ENCODE measurements around the gene CDH1. TPM values are rescaled to one million over a fixed set of nuclear protein-coding genes. Genes with fewer than 3 reads are reported as not detected.
A peak's percentile ranks its signal among the peaks of the same experiment; 100 is the strongest.

Gene CDH1
- total RNA-seq, 6 donors from 2014 or later, result 99.5 to 174 (median 132) TPM

DNA sequence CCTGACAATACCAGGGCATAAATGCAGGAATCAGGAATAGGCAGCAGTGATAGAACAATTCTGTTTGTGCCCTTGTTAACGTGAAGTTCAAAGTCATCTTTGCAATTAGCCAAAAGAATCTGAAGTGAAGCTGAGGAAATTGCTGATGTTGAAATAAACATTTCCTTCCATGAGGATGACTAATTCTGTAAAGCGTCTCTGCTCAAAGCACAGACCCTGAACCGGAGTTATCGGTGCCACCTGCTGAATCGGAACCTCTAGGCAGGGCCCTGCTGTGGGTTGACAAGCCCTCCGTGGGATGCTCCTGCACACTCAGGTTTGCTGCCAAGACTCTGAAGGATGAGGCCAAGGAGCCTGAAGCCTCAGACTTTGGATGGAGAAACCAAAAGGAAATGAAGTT, 37.0 kb upstream of the CDH1 start:
- no peaks in the 10 kb centered on the region for H3K27me3 ChIP-seq
- no peak for ATAC-seq (ENCODE audit: low FRiP score in 2 of 2)
- no peaks in the 10 kb centered on the region for H3K36me3 ChIP-seq
- TF ChIP-seq, protein P1, sequence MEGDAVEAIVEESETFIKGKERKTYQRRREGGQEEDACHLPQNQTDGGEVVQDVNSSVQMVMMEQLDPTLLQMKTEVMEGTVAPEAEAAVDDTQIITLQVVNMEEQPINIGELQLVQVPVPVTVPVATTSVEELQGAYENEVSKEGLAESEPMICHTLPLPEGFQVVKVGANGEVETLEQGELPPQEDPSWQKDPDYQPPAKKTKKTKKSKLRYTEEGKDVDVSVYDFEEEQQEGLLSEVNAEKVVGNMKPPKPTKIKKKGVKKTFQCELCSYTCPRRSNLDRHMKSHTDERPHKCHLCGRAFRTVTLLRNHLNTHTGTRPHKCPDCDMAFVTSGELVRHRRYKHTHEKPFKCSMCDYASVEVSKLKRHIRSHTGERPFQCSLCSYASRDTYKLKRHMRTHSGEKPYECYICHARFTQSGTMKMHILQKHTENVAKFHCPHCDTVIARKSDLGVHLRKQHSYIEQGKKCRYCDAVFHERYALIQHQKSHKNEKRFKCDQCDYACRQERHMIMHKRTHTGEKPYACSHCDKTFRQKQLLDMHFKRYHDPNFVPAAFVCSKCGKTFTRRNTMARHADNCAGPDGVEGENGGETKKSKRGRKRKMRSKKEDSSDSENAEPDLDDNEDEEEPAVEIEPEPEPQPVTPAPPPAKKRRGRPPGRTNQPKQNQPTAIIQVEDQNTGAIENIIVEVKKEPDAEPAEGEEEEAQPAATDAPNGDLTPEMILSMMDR (IDR thresholded peaks at IDR 0.05), result no peak
- TF ChIP-seq POLR2A (IDR thresholded peaks at IDR 0.05) (no peak), EP300 (IDR thresholded peaks at IDR 0.05) (no peak), POLR2AphosphoS5 (IDR thresholded peaks at IDR 0.05) (no peak)
- no peak overlapping the region for H3K4me3 ChIP-seq
- no peaks in the 10 kb centered on the region for H3K9me3 ChIP-seq
- 20 to 32% methylated on average over 6 of the region's 6 CpGs for WGBS, 2 donors
- H3K4me1 ChIP-seq, result peaks cover 0 to 5% (median 4%) of the 10 kb centered on the region in 4 donors
- H3K27ac ChIP-seq, result peak overlapping the region in 1 of 4 donors; percentile 32
- no peak for DNase-seq

DNA sequence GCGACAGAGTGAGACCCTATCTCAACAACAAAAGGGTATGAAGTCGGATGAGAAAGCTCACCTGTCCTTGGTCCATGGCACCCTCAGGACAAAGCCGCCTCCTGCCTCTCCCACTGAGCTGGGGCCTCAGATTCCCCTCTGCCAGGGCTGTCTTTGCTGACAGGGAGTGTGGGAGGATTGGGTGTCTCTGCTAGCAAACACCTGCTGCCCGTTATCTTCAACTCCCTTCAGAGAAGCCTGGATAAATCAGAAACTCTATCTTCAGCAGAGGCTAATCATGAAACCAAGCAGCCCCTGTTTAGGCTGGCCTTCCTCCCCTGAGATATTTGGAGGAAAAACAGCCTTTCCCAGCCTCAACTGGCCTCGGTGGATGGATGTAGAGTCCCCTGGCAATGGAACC, 36.3 kb upstream of the CDH1 start:
- no peak overlapping the region for H3K4me3 ChIP-seq
- peaks cover 0 to 5% (median 4%) of the 10 kb centered on the region in 4 donors for H3K4me1 ChIP-seq
- WGBS, 2 donors, result 84 to 87% methylated on average over 5 of the region's 5 CpGs
- H3K27me3 ChIP-seq, result no peaks in the 10 kb centered on the region
- no peak for DNase-seq
- no peaks in the 10 kb centered on the region for H3K36me3 ChIP-seq
- no peak for ATAC-seq (ENCODE audit: low FRiP score in 2 of 2)
- H3K9me3 ChIP-seq, result no peaks in the 10 kb centered on the region
- TF ChIP-seq POLR2AphosphoS5 (IDR thresholded peaks at IDR 0.05) (no peak), POLR2A (IDR thresholded peaks at IDR 0.05) (no peak)
- peak overlapping the region in 1 of 4 donors; percentile 32 for H3K27ac ChIP-seq

DNA sequence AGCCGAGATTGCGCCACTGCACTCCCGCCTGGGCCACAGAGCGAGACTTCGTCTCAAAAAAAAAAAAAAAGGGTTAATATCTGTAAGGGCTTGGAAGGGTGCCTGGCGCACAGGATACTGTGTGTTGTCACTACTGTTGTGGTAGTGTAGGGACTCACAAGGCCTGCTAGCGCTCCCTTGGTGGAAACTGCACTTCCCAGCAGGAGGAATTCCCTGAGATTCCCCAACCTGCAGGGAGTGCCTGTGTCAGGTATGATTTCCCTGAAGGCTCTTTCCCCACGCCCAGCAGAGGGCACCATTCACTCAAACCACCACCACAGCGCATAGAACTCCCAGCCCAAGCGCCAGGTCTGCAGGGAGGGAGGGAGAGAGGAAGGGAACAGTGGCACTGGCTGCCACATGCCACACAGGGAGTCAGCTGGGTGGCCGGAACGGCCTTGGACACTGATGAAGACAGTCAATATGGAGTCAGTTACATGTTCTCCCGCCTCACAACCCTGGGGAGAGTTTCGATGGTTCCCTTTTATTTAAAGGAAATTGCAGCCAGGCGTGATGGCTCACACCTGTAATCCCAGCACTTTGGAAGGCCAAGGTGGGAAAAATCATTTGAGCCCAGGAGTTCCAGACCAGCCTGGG, 32.7 kb upstream of the CDH1 start:
- ATAC-seq (ENCODE audit: low FRiP score in 2 of 2) (peak; percentile 81 to 90), DNase-seq (peak in 1 of 2 donors; percentile 87)
- TF ChIP-seq, protein P1 (IDR thresholded peaks at IDR 0.05), result peak; percentile 49 to 88 (median 70)
- no peak for TF ChIP-seq EP300 (IDR thresholded peaks at IDR 0.05)
- no peaks in the 10 kb centered on the region for H3K9me3 ChIP-seq
- no peak overlapping the region for H3K27ac ChIP-seq
- no peaks in the 10 kb centered on the region for H3K27me3 ChIP-seq
- H3K4me1 ChIP-seq, result peaks cover 0 to 18% (median 7%) of the 10 kb centered on the region in 4 donors
- H3K4me3 ChIP-seq, result no peak overlapping the region
- H3K36me3 ChIP-seq, result no peaks in the 10 kb centered on the region
- 33 to 47% methylated on average over 11 to 14 of the region's 15 CpGs for WGBS, 2 donors

DNA sequence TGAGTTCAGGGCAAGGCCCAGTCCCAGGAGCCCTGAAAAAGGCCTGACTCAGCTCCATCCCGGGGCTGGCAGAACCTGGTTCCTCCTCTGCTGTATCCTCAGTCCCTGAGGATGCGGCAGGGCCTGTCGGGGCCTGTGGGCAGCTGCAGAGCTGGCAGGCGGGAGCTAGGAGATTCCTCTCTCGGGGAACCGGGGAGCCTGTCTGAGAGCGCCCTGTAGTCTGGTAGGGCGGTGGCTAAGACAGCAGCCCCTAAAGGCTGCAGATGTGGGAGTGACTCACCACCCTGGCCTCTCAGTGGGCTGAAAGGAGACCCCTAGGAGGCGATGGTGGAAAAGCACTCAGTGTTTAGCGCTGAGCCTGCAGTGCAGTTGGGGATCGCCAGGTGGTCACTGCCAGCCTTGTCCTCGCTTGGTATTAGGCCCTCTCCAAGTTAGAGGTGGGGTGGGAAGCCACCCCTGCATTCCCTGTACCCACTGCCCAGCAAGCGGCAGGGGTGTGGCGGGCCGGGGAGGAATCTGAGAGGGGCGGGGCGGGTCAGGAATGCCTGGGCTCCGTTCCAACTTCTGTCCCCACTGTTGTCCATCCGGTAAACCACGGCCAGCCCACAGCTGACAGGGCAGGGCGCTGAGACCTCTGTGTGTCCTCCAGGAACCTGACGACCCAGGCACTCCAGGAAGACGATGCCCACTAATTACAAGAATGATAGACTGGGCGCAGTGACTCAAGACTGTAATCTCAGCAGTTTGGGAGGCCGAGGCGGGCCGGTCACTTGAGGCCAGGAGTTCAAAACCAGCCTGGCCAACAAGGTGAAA, 29.5 kb upstream of the CDH1 start:
- H3K9me3 ChIP-seq, result no peaks in the 10 kb centered on the region
- TF ChIP-seq, protein P1 (IDR thresholded peaks at IDR 0.05), result peak in 4 of 6 experiments; percentile 14 to 61 (median 17)
- TF ChIP-seq POLR2AphosphoS5 (IDR thresholded peaks at IDR 0.05) (peak in 1 of 2 donors; percentile 33), EP300 (IDR thresholded peaks at IDR 0.05) (no peak), POLR2A (IDR thresholded peaks at IDR 0.05) (no peak)
- 59 to 64% methylated on average over 8 to 16 of the region's 27 CpGs for WGBS, 2 donors
- no peak overlapping the region for H3K4me3 ChIP-seq
- peaks cover 0 to 18% (median 3%) of the 10 kb centered on the region in 4 donors for H3K4me1 ChIP-seq
- peak; percentile 43 to 79 for ATAC-seq (ENCODE audit: low FRiP score in 2 of 2)
- DNase-seq, result peak; percentile 79 to 85
- no peaks in the 10 kb centered on the region for H3K36me3 ChIP-seq
- no peaks in the 10 kb centered on the region for H3K27me3 ChIP-seq
- H3K27ac ChIP-seq, result peak overlapping the region in 3 of 4 donors; percentile 51 to 62 (median 59)

DNA sequence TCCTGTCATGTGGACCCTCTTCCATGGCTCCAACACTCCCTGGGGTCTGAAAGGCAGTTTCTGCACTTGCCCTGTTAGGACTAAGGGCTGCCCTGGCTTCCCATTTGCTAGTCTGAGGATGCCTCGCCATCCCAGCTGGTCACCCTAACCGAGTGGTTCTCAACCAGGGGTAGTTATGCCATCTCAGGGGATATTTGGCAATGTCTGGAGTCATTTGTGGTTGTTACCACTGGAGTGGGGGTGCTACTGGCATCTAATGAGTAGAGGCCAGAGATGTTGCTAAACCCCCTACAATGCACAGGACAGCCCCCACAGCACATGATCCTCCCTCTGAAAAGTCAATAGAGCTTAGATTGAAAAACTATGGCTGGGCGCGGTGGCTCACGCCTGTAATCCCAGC, 26.9 kb upstream of the CDH1 start:
- ATAC-seq (ENCODE audit: low FRiP score in 2 of 2), result no peak
- H3K9me3 ChIP-seq, result no peaks in the 10 kb centered on the region
- DNase-seq, result no peak
- H3K27me3 ChIP-seq, result no peaks in the 10 kb centered on the region
- WGBS, 2 donors, result 78 to 95% methylated on average over 4 to 5 of the region's 5 CpGs
- H3K4me3 ChIP-seq, result no peak overlapping the region
- H3K4me1 ChIP-seq, result peaks cover 0 to 13% (median 3%) of the 10 kb centered on the region in 4 donors
- no peak overlapping the region for H3K27ac ChIP-seq
- H3K36me3 ChIP-seq, result no peaks in the 10 kb centered on the region
- TF ChIP-seq, protein P1 (IDR thresholded peaks at IDR 0.05), result no peak
- TF ChIP-seq EP300 (IDR thresholded peaks at IDR 0.05), result no peak
- no peak for TF ChIP-seq POLR2AphosphoS5 (IDR thresholded peaks at IDR 0.05)
- no peak for TF ChIP-seq POLR2A (IDR thresholded peaks at IDR 0.05)
